Mesothelial cell of epicardium (in vitro differentiated cells): Measurements from ENCODE around the gene UCN2. TPM values are rescaled to one million over a fixed set of nuclear protein-coding genes. Genes with fewer than 3 reads are reported as not detected.

ENCODE experiments used
- DNase-seq, 2 experiments: peaks; one replicate each; pipeline ENCODE4 v3.0.0; 2021; ENCODE audit warnings: low spot score in 2 of 2; ENCODE audit not compliant: unreplicated experiment in 2 of 2
- H3K27ac Mint-ChIP-seq: 2 replicates; pipeline ENCODE4 v1.8.0; 2021; ENCODE audit warnings: mixed read lengths
- H3K27me3 Mint-ChIP-seq: 2 replicates; pipeline ENCODE4 v1.8.0; 2021; ENCODE audit warnings: low read depth, mixed read lengths
- H3K36me3 Mint-ChIP-seq: 2 replicates; pipeline ENCODE4 v1.8.0; 2021; ENCODE audit warnings: mixed read lengths
- H3K4me1 Mint-ChIP-seq: 2 replicates; pipeline ENCODE4 v1.8.0; 2021; ENCODE audit warnings: mixed read lengths
- H3K4me3 Mint-ChIP-seq: 2 replicates; pipeline ENCODE4 v1.8.0; 2021; ENCODE audit warnings: mild to moderate bottlenecking, moderate library complexity, mixed read lengths
- H3K9me3 Mint-ChIP-seq: 2 replicates; pipeline ENCODE4 v1.8.0; 2021; ENCODE audit warnings: mixed read lengths
- total RNA-seq: library from RNA; stranded (reverse); gene quantifications from 3 replicates; pipeline ENCODE4 v1.2.1, GENCODE V29; 2021
- TF ChIP-seq, protein P1 (sequence below): fragments of 200-600 bp; sonication (generic); IDR thresholded peaks from one replicate; pipeline ENCODE4 v1.5.0; 2021; ENCODE audit warnings: antibody characterized with exemption; ENCODE audit not compliant: unreplicated experiment

UCN2 gene
- total RNA-seq, 1 donor from 2014 or later: 0.60 TPM

DNA sequence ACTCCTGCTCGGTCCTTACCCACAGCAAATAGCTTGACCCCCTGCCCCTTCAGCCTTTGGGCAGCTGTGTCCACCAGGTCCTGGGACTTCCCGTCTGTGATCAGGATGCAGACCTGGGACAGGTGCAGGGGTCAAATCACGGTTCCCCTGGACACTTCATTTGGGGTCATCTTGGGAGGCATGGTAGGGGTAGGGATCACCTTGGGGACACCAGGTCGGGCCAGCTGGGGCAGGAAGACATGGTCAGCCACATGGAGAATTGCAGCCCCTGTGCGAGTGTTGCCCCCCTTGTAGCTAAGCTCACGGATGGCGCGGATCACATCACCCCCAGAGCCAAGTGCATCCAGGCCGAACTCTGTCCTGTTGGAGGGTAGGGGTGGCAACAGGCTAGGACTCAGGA, 29.8 kb upstream of the UCN2 start:
- Mint-ChIP-seq H3K36me3 (no peaks in the 10 kb centered on the region), H3K4me3 (no peak overlapping the region), H3K9me3 (no peaks in the 10 kb centered on the region), H3K27me3 (peaks cover 11% of the 10 kb centered on the region), H3K4me1 (peaks cover 28% of the 10 kb centered on the region), H3K27ac (no peak overlapping the region)
- DNase-seq: no peak
- TF ChIP-seq, protein P1, sequence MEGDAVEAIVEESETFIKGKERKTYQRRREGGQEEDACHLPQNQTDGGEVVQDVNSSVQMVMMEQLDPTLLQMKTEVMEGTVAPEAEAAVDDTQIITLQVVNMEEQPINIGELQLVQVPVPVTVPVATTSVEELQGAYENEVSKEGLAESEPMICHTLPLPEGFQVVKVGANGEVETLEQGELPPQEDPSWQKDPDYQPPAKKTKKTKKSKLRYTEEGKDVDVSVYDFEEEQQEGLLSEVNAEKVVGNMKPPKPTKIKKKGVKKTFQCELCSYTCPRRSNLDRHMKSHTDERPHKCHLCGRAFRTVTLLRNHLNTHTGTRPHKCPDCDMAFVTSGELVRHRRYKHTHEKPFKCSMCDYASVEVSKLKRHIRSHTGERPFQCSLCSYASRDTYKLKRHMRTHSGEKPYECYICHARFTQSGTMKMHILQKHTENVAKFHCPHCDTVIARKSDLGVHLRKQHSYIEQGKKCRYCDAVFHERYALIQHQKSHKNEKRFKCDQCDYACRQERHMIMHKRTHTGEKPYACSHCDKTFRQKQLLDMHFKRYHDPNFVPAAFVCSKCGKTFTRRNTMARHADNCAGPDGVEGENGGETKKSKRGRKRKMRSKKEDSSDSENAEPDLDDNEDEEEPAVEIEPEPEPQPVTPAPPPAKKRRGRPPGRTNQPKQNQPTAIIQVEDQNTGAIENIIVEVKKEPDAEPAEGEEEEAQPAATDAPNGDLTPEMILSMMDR: no peak

DNA sequence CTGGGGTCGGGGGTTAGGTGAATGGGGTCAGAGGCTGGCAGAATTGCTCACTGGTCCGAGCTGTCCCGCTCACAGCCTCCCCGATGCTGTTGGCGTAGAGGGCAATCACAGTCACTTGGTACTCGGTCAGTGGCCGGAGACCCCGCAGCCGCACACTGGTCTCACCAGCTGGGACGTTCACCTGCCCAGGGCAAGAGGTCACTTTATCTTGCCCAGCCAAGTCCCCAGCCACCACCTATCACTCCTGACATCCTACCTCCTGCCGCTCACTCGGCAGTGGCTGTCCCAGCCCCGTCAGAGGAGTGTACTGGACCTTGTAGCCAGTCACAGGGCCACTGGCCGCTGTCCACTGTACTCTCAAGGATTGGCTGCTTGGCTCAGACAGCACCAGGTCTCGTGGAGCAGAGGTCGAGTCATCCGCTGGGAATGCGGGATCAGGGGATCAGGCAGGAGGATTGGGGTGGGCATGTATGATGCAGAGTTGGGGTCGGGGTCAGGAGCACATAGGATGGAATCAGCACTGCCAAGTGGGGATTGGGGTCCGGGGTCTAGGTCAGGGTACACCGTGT, 29.0 kb upstream of the UCN2 start:
- Mint-ChIP-seq H3K4me3 (no peak overlapping the region), H3K4me1 (peaks cover 21% of the 10 kb centered on the region), H3K27ac (no peak overlapping the region), H3K27me3 (peaks cover 11% of the 10 kb centered on the region), H3K36me3 (no peaks in the 10 kb centered on the region), H3K9me3 (no peaks in the 10 kb centered on the region)
- no peak for DNase-seq
- TF ChIP-seq, protein P1: no peak

DNA sequence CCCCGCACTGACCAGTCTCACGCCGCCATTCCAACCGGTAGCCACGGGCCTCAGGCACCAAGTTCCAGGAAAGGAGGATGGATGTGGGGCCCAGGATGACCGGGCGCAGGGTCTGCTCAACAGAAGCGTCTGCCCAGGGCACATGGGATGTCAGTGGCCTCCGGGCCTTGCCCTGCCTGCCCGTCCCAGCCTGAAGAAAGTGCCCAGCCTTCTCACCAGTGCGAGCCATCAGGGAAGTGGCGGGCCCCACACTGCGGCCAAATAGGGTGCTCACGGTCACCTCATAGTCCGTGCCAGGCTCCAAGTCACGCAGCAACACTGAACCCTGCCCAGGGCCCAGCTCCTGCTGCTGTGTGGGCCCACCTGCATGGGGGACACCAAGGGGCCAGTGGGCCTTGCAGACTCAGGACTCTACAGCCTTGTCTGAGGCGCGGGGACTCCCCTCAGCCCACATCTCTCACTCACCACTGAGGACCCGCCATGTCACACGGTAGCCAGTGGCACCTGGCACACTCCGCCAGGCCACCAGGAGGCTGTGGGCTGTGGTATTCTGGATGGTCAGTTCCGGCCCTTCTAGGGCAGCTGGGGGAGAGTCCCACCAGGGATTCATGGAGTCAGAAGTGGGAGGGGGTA, 28.4 kb upstream of the UCN2 start:
- Mint-ChIP-seq H3K4me3 (no peak overlapping the region), H3K9me3 (no peaks in the 10 kb centered on the region), H3K4me1 (peaks cover 15% of the 10 kb centered on the region), H3K36me3 (no peaks in the 10 kb centered on the region), H3K27me3 (peaks cover 11% of the 10 kb centered on the region), H3K27ac (no peak overlapping the region)
- no peak for DNase-seq
- TF ChIP-seq, protein P1: no peak

DNA sequence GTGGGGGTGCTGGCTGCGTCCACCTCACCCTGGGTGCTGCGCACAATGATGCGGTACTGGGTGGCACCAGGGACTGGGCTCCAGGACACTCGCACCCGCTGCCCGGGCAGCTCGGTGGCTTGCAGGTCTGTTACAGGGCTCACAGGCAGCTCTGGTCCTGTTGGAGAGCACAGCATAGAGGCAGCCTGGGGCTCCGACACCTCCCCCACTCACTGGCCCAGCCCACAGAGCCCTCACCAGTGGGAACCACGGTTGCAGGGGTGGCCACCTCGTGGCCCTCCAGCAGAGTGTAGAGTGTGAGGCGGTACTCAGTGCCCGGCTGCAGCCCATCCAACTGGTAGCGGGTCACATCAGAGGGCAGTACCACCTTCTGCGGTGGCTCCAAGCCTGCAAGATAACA, 27.9 kb upstream of the UCN2 start:
- TF ChIP-seq, protein P1: no peak
- DNase-seq: no peak
- H3K4me1 Mint-ChIP-seq: peaks cover 14% of the 10 kb centered on the region
- no peak overlapping the region for H3K27ac Mint-ChIP-seq
- H3K9me3 Mint-ChIP-seq: no peaks in the 10 kb centered on the region
- H3K4me3 Mint-ChIP-seq: no peak overlapping the region
- peaks cover 11% of the 10 kb centered on the region for H3K27me3 Mint-ChIP-seq
- H3K36me3 Mint-ChIP-seq: no peaks in the 10 kb centered on the region

DNA sequence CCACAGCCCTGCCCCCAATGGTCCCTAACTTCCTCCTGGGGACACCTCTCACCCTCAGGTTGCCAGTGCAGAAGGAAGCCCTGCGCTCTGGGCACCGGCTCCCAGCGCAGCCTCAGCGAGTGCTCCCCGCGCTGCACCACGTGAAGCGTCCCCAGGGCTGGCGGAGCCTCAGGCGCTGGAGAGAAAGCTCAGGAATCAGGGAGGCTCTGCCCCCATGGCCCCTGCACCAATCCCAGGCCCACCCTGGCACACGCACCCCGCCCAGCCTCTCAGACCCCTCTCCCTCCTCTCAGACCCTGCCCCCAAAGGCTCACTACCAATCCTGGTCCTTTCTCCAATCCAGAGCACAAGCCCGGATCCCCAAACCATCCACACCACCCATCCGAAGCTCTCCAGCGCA, 24.6 kb upstream of the UCN2 start:
- no peak for DNase-seq
- Mint-ChIP-seq H3K9me3 (no peaks in the 10 kb centered on the region), H3K27ac (no peak overlapping the region), H3K36me3 (no peaks in the 10 kb centered on the region), H3K27me3 (no peaks in the 10 kb centered on the region), H3K4me3 (no peak overlapping the region), H3K4me1 (no peaks in the 10 kb centered on the region)
- TF ChIP-seq, protein P1: no peak
